HCT116 (cell line): ENCODE results near the gene AAMP. TPM values are rescaled to one million over a fixed set of nuclear protein-coding genes. Genes with fewer than 3 reads are reported as not detected.

Source experiments
- ATAC-seq: fragments of 200-7000 bp; cut with Tn5 transposase; 2 replicates; pipeline ENCODE4 v1.9.1; 2020; ENCODE audit warnings: mild to moderate bottlenecking, moderate library complexity
- BruUV-seq: library from RNA; stranded (reverse); fragments of 400-500 nt; replicated peaks from 2 replicates; lab custom pipeline; 2021; lab: Mats Ljungman, UMichigan
- CTCF ChIA-PET: fragments of 300-600 bp; sonication (Branson Sonifier 250); formaldehyde crosslinking; loops from one replicate; lab custom pipeline; 2021; ENCODE audit warnings: antibody characterized with exemption; lab: Charles Lee
- POLR2A ChIA-PET: fragments of 300-600, 350-600 bp; sonication (Branson Sonifier 250); formaldehyde crosslinking; loops from one replicate; lab custom pipeline; 2021; ENCODE audit warnings: antibody characterized with exemption; lab: Charles Lee
- RAD21 ChIA-PET, 2 experiments: fragments of 300-600 bp; sonication (Branson Sonifier 250); formaldehyde crosslinking; loops; one replicate each; lab custom pipeline; 2023; ENCODE audit warnings: low total read pairs in 2 of 2; ENCODE audit not compliant: uncharacterized antibody in 2 of 2, unreplicated experiment in 2 of 2, low non-redundant PET in 1 of 2; lab: Charles Lee
- DNase-seq: peaks from one replicate; pipeline ENCODE4 v3.0.0-alpha.2; 2010; ENCODE audit warnings: low read depth, low spot score
- H2AFZ ChIP-seq: fragments of 200-600 bp; shearing (Covaris generic), sonication (generic); 2 replicates; pipeline ENCODE4 v1.6.1; 2017; ENCODE audit warnings: low read depth, mixed run types, mixed read lengths, antibody characterized with exemption, low read length; ENCODE audit not compliant: poor library complexity, severe bottlenecking
- H3K27ac ChIP-seq: 2 replicates; pipeline ENCODE4 v1.5.1; 2012; ENCODE audit warnings: low read depth, low read length
- H3K27me3 ChIP-seq: fragments of 200-600 bp; sonication (generic); 2 replicates; pipeline ENCODE4 v1.6.1; 2016; ENCODE audit warnings: mixed run types, low read length, mixed read lengths; ENCODE audit not compliant: insufficient read depth
- H3K36me3 ChIP-seq, 2 experiments: fragments of 200-500 bp in 1 of 2; fragments of 200-600 bp in 1 of 2; sonication (Bioruptor generic) in 1 of 2; sonication (generic) in 1 of 2; 2 replicates each; pipeline versions ENCODE4 v1.5.1 to v1.6.1; 2014 to 2016; ENCODE audit warnings: low read length in 2 of 2, inconsistent platforms in 1 of 2, mixed read lengths in 1 of 2, mixed run types in 1 of 2; ENCODE audit not compliant: insufficient read depth in 2 of 2, control insufficient read depth in 1 of 2
- H3K4me1 ChIP-seq, 2 experiments: fragments of 200-600 bp in 1 of 2; sonication (generic) in 1 of 2; 2 replicates each; pipeline versions ENCODE4 v1.5.1 to v1.6.1; 2012 to 2017; ENCODE audit warnings: low read length in 2 of 2, inconsistent platforms in 1 of 2, mild to moderate bottlenecking in 1 of 2, mixed read lengths in 1 of 2, mixed run types in 1 of 2, moderate library complexity in 1 of 2; ENCODE audit not compliant: insufficient read depth in 2 of 2, control insufficient read depth in 1 of 2
- H3K4me2 ChIP-seq: fragments of 200-600 bp; sonication (generic); 2 replicates; pipeline ENCODE4 v1.6.1; 2017; ENCODE audit warnings: mixed run types, low read length, mixed read lengths
- H3K4me3 ChIP-seq, 2 experiments: fragments of 200-600 bp in 1 of 2; sonication (generic) in 1 of 2; replicated peaks in 1 of 2; 2 replicates each; pipeline ENCODE4 v1.5.1; 2011 to 2016; ENCODE audit warnings: low read length in 2 of 2, control low read depth in 1 of 2, low read depth in 1 of 2, mild to moderate bottlenecking in 1 of 2, mixed read lengths in 1 of 2, mixed run types in 1 of 2
- H3K79me2 ChIP-seq: fragments of 200-600 bp; sonication (generic); 2 replicates; pipeline ENCODE4 v1.6.1; 2017; ENCODE audit warnings: mild to moderate bottlenecking, mixed run types, low read length, moderate library complexity, mixed read lengths; ENCODE audit not compliant: insufficient read depth
- H3K9ac ChIP-seq: fragments of 200-600 bp; sonication (generic); 2 replicates; pipeline ENCODE4 v1.6.1; 2016; ENCODE audit warnings: low read length, mixed read lengths
- H3K9me2 ChIP-seq: fragments of 200-600 bp; sonication (generic), shearing (Covaris generic); 2 replicates; pipeline ENCODE4 v1.6.1; 2017; ENCODE audit warnings: mixed run types, mild to moderate bottlenecking, moderate library complexity; ENCODE audit not compliant: insufficient read depth
- H3K9me3 ChIP-seq, 2 experiments: fragments of 200-500 bp in 1 of 2; fragments of 200-600 bp in 1 of 2; sonication (Bioruptor generic) in 1 of 2; sonication (generic) in 1 of 2; 2 replicates each; pipeline ENCODE4 v1.6.1; 2014 to 2017; ENCODE audit warnings: low read length in 2 of 2, mixed read lengths in 2 of 2, inconsistent platforms in 1 of 2, low read depth in 1 of 2, mild to moderate bottlenecking in 1 of 2, mixed run types in 1 of 2, moderate library complexity in 1 of 2; ENCODE audit not compliant: control insufficient read depth in 1 of 2, insufficient read depth in 1 of 2
- H4K20me1 ChIP-seq: fragments of 200-600 bp; sonication (generic), shearing (Covaris generic); 2 replicates; pipeline ENCODE4 v1.6.1; 2017; ENCODE audit warnings: mixed run types, mild to moderate bottlenecking, moderate library complexity; ENCODE audit not compliant: insufficient read depth
- CBX3 ChIP-seq: IDR thresholded peaks from 2 replicates; pipeline ENCODE4 v1.6.1; 2012; ENCODE audit warnings: low read depth
- CEBPB ChIP-seq: IDR thresholded peaks from 2 replicates; pipeline ENCODE4 v1.6.1; 2012; ENCODE audit warnings: low read depth
- EGR1 ChIP-seq: IDR thresholded peaks from 2 replicates; pipeline ENCODE4 v1.6.1; 2012; ENCODE audit warnings: low read depth
- ELF1 ChIP-seq: IDR thresholded peaks from 2 replicates; pipeline ENCODE4 v1.6.1; 2012; ENCODE audit warnings: low read depth, borderline replicate concordance
- JUND ChIP-seq: IDR thresholded peaks from 2 replicates; pipeline ENCODE4 v1.6.1; 2012
- RAD21 ChIP-seq: IDR thresholded peaks from 2 replicates; pipeline ENCODE4 v1.6.1; 2012; ENCODE audit warnings: low read depth, mild to moderate bottlenecking
- ZNF274 ChIP-seq: fragments of 200-500 bp; sonication (Bioruptor generic); IDR thresholded peaks from 2 replicates; pipeline ENCODE4 v1.6.1; 2014; ENCODE audit warnings: mild to moderate bottlenecking, low read depth, low read length, inconsistent platforms
- intact Hi-C: fragments of 100-400 bp; cut with micrococcal nuclease; formaldehyde crosslinking; loops from 2 replicates; pipeline ENCODE4 v1.10.0; 2022
- total RNA-seq: library from RNA; stranded (reverse); gene quantifications from one replicate; pipeline ENCODE4 v1.2.1, GENCODE V29; 2021; ENCODE audit not compliant: unreplicated experiment
- TF ChIP-seq, protein P1 (sequence below): IDR thresholded peaks from 2 replicates; pipeline ENCODE4 v1.6.1; 2012

AAMP gene
- total RNA-seq, 1 experiment from 2014 or later = 111 TPM

DNA sequence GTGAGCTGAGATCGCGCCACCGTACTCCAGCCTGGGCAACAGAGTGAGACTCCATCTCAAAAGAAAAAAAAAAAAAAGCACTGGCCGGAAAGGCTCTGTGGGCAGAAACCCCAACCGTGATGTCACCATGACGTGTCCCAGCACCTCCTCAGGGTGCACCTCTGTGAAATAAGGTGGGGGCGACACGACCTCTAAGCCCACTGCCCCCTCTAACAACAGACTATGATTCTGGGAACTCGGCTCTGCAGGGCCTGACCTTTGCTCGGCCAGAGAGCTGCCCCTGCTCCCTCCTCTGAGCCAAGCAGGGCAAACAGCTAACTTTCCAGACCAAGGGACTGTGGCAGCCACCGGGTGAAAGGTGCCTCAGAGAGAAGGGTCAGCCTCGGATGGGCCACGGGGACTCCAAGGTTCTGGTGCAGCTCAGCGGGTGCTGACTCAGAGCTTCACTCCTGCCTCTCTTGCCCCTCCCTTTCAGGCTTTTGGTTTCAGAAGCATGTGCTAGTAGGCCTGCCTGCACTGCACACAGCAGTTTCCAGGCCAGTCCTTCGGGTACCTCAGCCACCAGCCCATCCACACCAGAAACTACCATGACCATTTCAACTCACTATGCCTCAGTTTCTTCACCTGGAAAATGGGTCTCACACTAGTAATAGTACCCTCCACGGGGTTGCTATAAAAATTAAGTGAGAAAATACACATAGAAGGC, 14.3 kb upstream of the AAMP start:
- peaks cover 21 to 48% of the 10 kb centered on the region in 2 experiments for H3K4me1 ChIP-seq
- H2AFZ ChIP-seq = no peak overlapping the region
- POLR2A ChIA-PET = no interaction called here
- peaks cover 13 to 14% of the 10 kb centered on the region in 2 experiments; a peak in 2 of 4 replicates for H3K36me3 ChIP-seq
- H3K9me2 ChIP-seq = no peaks in the 10 kb centered on the region
- BruUV-seq = no TSS peak
- no peak for ATAC-seq
- RAD21 ChIA-PET = no interaction called here
- H3K9me3 ChIP-seq = no peaks in the 10 kb centered on the region
- H3K4me2 ChIP-seq = peak overlapping the region; percentile 19; the same call in 1 of the 2 replicates
- no peaks in the 10 kb centered on the region for H4K20me1 ChIP-seq
- no peaks in the 10 kb centered on the region for H3K27me3 ChIP-seq
- CTCF ChIA-PET = no interaction called here
- intact Hi-C loops = no loop called here
- TF ChIP-seq RAD21 = no peak
- TF ChIP-seq ELF1 = no peak
- no peak for TF ChIP-seq CBX3
- no peak for TF ChIP-seq EGR1
- TF ChIP-seq, protein P1, sequence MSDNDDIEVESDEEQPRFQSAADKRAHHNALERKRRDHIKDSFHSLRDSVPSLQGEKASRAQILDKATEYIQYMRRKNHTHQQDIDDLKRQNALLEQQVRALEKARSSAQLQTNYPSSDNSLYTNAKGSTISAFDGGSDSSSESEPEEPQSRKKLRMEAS = no peak
- TF ChIP-seq CEBPB = no peak
- TF ChIP-seq ZNF274 = no peak
- no peak for TF ChIP-seq JUND
- H3K79me2 ChIP-seq = peaks cover 69% of the 10 kb centered on the region
- peak overlapping the region; percentile 78; the same call in 1 of the 2 replicates for H3K9ac ChIP-seq
- no peak overlapping the region for H3K4me3 ChIP-seq
- no peak for DNase-seq
- H3K27ac ChIP-seq = no peak overlapping the region

DNA sequence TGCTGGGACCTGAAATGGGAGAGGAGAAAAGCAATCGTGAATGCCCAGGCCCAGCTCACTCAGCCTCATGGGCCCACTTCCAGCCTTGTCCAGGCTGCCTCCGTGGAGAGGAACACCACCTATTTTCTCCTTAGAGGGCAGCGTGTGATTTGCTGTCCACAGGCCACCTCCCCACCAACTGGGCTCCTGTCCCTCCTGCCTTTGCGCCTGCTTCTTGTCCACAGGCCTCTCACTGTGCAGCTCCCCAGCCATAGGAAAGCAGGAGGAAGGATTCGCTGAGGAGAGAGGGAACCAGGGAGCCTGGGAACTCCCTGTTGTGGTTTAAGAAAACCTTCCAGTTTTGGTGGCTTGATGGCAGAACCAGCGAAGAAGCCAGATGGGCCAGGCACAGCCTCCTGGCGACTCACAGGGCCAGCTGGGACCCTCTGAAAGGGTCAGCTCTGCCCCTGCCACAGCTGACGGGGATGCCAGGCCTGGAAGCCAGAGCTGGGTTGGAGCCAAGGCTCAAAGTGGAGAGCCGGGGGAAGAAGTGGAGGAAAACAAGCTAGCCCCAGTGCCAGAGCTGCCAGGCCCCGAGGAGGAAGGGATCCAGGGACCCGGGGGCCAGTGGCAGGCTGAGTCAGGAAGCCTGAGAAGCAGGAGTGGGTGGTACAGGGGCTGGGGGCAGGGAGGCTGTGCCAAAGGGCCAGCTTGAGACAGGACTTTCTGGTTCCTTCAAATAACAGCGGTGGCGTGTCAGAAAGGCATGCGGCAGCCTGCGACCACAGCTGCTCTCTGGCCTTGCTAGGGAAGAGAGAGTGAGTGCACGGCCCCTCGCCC, 12.4 kb upstream of the AAMP start:
- Histone ChIP-seq H3K36me3 (peaks cover 20 to 22% of the 10 kb centered on the region in 2 experiments; a peak in 3 of 4 replicates), H3K27ac (no peak overlapping the region), H2AFZ (no peak overlapping the region), H3K4me3 (no peak overlapping the region), H3K9me2 (no peaks in the 10 kb centered on the region), H3K4me1 (peaks cover 16 to 33% of the 10 kb centered on the region in 2 experiments), H3K27me3 (no peaks in the 10 kb centered on the region), H3K4me2 (no peak overlapping the region), H4K20me1 (no peaks in the 10 kb centered on the region), H3K79me2 (peaks cover 53% of the 10 kb centered on the region), H3K9me3 (no peaks in the 10 kb centered on the region), H3K9ac (no peak overlapping the region)
- DNase-seq = no peak
- no peak for TF ChIP-seq CEBPB
- ChIA-PET RAD21 (no interaction called here), CTCF (interaction anchor here (1.1 kb wide), 1 partner anchor 9 kb away, joined by 4 read pairs; no protein-coding TSS in a partner anchor), POLR2A (interaction anchor here (0.6 kb wide), 1 partner anchor 31 kb away, joined by 3 read pairs; no protein-coding TSS in a partner anchor)
- intact Hi-C loops = no loop called here
- ATAC-seq = no peak
- BruUV-seq = no TSS peak
